K562 (cell line): ENCODE measurements around the gene SPACA5B.

Experiments
- JUNB ChIP-seq: fragments of 450-650 bp; formaldehyde crosslinking; conservative IDR thresholded peaks from 2 replicates; pipeline ENCODE4 v1.4.0; 2020; ENCODE audit warnings: mild to moderate bottlenecking
- NFATC3 ChIP-seq: fragments of 450-650 bp; IDR thresholded peaks from 2 replicates; pipeline ENCODE4 v1.6.1; 2017; ENCODE audit warnings: mild to moderate bottlenecking
- ZNF282 ChIP-seq: sonication (generic); formaldehyde crosslinking; IDR thresholded peaks from 2 replicates; pipeline ENCODE4 v1.8.1; 2023; ENCODE audit warnings: missing genetic modification reagents
- ZNF589 ChIP-seq: fragments of 200-800 bp; sonication (Bioruptor generic); IDR thresholded peaks from 2 replicates; pipeline ENCODE4 v1.6.1; 2016; ENCODE audit warnings: low read depth, missing genetic modification characterization, missing compliant biosample characterization
- TF ChIP-seq, protein P1 (sequence below), 3 experiments: IDR thresholded peaks in 2 of 3; conservative IDR thresholded peaks in 1 of 3; 2 replicates each; pipeline ENCODE4 v1.5.1; 2011 to 2012; ENCODE audit warnings: low read length in 3 of 3, mild to moderate bottlenecking in 3 of 3, control low read depth in 2 of 3, improper control_type of control experiment in 1 of 3, inconsistent platforms in 1 of 3, low read depth in 1 of 3, mixed read lengths in 1 of 3, moderate library complexity in 1 of 3; ENCODE audit not compliant: insufficient read depth in 2 of 3
- TF ChIP-seq, protein P2 (sequence below): fragments of 250-450 bp; sonication (Bioruptor Pico); IDR thresholded peaks from 2 replicates; pipeline ENCODE4 v1.5.0; 2021; ENCODE audit warnings: mild to moderate bottlenecking, moderate library complexity
- TF ChIP-seq, protein P3 (sequence below): sonication (generic); formaldehyde crosslinking; IDR thresholded peaks from 2 replicates; pipeline ENCODE4 v1.8.0; 2023; ENCODE audit warnings: missing genetic modification reagents, mild to moderate bottlenecking, borderline replicate concordance
- TF ChIP-seq, protein P4 (sequence below): sonication (generic); formaldehyde crosslinking; IDR thresholded peaks from 2 replicates; pipeline ENCODE4 v1.8.1; 2022; ENCODE audit warnings: missing genetic modification reagents

DNA sequence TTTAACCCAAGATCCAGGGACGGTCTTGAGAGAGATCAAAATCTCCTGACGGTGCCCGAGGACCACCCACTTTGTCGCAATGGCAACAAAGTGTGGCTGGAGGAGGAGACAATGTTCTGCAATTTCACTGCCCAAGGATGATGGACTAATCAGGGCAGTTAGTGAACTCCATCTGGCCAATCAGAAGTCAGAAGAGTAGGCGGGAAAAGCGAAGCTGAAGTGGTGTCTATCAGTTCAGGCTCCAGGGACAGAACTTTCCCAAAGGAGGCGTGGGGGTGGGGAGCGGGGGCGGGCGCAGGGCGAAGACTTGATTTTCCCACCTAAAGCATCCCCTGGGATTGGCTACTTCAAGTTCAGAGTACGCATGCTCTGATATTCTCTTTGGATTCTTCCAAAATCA is 25.6 kb downstream of the SPACA5B start:
- TF ChIP-seq NFATC3 (no peak), ZNF589 (no peak), ZNF282 (no peak), JUNB (CRISPR knock-in tag) (no peak)
- TF ChIP-seq, protein P1, sequence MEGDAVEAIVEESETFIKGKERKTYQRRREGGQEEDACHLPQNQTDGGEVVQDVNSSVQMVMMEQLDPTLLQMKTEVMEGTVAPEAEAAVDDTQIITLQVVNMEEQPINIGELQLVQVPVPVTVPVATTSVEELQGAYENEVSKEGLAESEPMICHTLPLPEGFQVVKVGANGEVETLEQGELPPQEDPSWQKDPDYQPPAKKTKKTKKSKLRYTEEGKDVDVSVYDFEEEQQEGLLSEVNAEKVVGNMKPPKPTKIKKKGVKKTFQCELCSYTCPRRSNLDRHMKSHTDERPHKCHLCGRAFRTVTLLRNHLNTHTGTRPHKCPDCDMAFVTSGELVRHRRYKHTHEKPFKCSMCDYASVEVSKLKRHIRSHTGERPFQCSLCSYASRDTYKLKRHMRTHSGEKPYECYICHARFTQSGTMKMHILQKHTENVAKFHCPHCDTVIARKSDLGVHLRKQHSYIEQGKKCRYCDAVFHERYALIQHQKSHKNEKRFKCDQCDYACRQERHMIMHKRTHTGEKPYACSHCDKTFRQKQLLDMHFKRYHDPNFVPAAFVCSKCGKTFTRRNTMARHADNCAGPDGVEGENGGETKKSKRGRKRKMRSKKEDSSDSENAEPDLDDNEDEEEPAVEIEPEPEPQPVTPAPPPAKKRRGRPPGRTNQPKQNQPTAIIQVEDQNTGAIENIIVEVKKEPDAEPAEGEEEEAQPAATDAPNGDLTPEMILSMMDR (IDR thresholded peaks at IDR 0.05 in 2 of 3, conservative IDR thresholded peaks at IDR 0.05 in 1 of 3; ENCODE audit: insufficient read depth in 2 of 3, low read depth in 1 of 3, low read length in 3 of 3) = no peak
- TF ChIP-seq, protein P2, sequence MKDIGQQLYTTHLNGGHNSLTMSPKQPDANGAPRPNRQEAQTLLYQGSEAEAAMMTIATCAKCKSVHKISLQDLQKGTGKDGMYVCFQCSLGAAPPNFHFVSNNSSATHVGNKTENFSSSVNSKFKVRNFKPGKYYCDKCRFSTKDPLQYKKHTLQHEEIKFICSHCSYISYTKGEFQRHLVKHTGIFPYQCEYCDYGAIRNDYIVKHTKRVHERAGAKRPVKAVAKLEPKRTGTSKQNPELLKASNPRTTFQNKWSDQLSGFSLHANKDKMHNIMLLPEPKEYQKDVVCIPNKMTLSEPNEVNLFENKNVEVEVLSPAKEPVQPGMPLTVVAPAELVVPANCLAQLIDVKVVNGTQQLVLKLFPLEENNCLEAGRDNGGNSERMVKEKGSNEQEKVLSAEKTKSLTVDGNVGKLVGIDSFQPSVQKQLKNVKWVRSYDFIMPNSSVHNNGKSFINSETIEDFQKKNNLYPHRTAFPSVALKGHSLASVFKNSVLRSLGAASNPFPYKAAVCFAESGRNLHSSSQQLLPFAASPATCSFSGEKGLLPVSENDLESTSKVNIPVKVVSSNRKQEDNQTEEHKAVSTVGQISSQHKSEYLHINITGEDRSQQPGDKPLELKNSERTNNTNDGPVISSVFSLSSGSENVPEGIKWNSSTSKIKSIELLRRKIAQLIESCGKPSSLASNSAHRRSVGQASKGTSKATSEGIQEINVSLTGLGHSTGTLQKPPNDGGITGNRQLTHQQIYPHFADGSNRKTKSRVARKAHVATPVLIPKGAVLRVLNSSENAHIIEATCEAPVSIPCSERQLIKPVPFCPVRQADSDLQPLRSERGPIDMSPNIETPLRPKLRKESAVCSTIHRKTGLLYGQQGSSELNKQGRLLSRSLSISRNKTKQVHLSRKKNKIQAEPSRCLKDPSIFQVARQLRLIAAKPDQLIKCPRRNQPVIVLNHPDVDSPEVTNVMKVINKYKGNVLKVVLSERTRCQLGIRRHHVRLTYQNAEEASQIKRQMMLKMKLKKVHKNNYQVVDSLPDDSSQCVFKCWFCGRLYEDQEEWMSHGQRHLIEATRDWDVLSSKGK = no peak
- TF ChIP-seq, protein P3, sequence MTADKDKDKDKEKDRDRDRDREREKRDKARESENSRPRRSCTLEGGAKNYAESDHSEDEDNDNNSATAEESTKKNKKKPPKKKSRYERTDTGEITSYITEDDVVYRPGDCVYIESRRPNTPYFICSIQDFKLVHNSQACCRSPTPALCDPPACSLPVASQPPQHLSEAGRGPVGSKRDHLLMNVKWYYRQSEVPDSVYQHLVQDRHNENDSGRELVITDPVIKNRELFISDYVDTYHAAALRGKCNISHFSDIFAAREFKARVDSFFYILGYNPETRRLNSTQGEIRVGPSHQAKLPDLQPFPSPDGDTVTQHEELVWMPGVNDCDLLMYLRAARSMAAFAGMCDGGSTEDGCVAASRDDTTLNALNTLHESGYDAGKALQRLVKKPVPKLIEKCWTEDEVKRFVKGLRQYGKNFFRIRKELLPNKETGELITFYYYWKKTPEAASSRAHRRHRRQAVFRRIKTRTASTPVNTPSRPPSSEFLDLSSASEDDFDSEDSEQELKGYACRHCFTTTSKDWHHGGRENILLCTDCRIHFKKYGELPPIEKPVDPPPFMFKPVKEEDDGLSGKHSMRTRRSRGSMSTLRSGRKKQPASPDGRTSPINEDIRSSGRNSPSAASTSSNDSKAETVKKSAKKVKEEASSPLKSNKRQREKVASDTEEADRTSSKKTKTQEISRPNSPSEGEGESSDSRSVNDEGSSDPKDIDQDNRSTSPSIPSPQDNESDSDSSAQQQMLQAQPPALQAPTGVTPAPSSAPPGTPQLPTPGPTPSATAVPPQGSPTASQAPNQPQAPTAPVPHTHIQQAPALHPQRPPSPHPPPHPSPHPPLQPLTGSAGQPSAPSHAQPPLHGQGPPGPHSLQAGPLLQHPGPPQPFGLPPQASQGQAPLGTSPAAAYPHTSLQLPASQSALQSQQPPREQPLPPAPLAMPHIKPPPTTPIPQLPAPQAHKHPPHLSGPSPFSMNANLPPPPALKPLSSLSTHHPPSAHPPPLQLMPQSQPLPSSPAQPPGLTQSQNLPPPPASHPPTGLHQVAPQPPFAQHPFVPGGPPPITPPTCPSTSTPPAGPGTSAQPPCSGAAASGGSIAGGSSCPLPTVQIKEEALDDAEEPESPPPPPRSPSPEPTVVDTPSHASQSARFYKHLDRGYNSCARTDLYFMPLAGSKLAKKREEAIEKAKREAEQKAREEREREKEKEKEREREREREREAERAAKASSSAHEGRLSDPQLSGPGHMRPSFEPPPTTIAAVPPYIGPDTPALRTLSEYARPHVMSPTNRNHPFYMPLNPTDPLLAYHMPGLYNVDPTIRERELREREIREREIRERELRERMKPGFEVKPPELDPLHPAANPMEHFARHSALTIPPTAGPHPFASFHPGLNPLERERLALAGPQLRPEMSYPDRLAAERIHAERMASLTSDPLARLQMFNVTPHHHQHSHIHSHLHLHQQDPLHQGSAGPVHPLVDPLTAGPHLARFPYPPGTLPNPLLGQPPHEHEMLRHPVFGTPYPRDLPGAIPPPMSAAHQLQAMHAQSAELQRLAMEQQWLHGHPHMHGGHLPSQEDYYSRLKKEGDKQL (CRISPR knock-in tag) = no peak
- TF ChIP-seq, protein P4, sequence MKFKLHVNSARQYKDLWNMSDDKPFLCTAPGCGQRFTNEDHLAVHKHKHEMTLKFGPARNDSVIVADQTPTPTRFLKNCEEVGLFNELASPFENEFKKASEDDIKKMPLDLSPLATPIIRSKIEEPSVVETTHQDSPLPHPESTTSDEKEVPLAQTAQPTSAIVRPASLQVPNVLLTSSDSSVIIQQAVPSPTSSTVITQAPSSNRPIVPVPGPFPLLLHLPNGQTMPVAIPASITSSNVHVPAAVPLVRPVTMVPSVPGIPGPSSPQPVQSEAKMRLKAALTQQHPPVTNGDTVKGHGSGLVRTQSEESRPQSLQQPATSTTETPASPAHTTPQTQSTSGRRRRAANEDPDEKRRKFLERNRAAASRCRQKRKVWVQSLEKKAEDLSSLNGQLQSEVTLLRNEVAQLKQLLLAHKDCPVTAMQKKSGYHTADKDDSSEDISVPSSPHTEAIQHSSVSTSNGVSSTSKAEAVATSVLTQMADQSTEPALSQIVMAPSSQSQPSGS = no peak
